ENCODE data around the gene CRYZ.

Gene CRYZ

GRCh38 chr1:74729741-74730478 lies 2.9 kb downstream of the CRYZ start:
- DNase-seq, result no peak

- DNase-seq, result no peak
Measured at GRCh38 chr1:74728736-74729135, 4.1 kb downstream of the CRYZ start.

GRCh38 chr1:74726063-74726462 lies 6.8 kb downstream of the CRYZ start:
- DNase-seq, result no peak

DNA sequence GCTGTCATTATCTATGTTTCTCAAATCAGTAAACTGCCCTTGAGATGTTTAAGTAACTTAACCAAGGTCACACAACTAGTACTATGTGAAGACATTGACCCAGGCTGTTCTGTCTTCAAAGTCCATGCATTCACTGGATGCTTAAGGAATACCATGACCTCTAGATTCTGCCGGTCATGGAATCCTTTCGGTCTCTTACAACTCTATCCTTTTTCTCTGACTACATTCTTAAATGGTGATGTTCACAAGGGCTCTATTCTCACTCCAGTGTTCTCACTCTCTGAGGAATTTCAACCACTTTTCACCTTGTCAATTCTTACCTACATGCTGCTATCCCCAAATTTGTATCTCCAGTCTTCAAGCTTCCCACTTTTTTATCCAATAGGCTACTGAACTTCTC lies 15.2 kb downstream of the CRYZ start:
- DNase-seq, result no peak

GRCh38 chr1:74716822-74717221 lies 16.0 kb downstream of the CRYZ start:
- DNase-seq, result no peak

GRCh38 chr1:74715806-74716205 lies 17.0 kb downstream of the CRYZ start:
- no peak for DNase-seq

GRCh38 chr1:74715236-74715502 lies 17.7 kb downstream of the CRYZ start:
- no peak for DNase-seq

DNA sequence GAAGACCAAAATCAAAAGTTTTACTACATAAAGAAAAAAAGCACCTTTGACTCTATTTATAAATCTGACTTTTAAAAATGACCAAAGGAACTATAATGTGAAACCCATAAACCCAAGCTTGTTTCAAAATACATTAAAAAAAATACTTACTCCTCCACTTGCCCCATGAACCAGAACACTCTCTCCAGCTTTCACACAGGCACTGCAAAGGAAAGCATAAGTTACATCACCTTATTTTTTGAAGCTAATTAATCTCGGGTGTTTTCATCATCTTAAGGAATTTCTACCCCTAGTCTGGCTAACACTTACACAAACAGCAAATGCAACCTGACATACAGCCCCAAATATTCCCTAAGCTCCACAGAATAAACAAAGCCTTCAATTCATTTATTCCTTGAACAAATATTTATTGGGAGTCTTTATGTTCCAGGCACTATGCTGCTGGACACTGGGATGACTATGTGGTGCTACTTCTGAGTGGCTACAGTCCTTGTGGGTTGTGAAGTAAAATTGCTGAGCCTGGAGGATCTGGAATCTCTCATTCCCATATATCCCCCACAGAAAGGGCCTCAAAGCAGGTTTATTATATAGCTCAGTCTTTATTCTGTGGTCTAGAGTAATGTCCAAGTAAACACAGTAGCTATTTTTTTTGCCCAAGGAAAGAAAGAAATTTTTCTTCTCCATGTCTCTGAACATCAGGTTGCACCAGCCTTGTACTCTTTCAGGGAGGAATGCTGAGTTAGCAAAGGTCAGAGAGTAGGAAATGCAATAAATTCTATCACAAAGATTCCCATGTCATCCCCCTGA lies 18.2 kb downstream of the CRYZ start:
- DNase-seq, result no peak

- DNase-seq, result no peak
Measured at GRCh38 chr1:74713849-74714248, 19.0 kb downstream of the CRYZ start.

- no peak for DNase-seq
Measured at GRCh38 chr1:74712881-74713280, 20.0 kb downstream of the CRYZ start.

DNA sequence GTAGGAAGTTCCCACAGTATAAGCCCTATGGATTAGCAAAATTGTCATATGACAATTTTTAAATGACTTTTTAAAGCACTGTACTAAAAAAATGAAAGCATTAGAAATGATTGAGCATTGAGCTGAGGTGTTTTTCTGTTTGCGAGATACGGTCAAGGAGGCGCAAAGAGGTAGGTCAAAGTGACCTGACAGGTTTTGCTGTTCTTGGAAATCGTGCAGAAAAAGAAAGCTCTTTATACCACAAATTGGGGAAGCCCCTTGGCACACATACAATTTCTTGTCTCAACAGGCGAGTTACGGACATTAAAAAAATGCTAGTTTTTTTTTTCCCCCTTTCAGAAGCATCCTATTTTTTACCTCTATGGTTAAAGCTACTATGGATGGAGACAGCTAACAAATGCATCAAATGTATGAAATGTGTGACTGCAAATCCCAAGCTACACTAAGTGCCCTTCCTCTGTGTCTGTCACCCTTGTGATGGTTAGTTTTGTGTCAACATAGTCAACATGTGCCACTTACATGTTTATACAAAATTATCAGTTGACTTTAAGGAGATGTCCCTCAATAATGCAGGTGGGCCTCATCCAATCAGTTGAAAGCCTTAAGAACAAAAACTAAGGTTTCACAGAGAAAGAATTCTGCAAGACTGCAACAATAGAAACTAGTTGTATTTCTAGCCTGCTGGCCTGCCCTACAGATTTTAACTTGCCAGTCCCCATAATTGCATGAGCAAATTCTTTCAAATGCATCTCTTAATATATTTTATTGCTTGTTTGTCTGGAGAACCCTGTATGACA lies 29.3 kb downstream of the CRYZ start:
- no peak for DNase-seq

GRCh38 chr1:74699331-74699730 lies 33.5 kb downstream of the CRYZ start:
- no peak for DNase-seq

GRCh38 chr1:74697832-74698231 lies 35.0 kb downstream of the CRYZ start:
- no peak for DNase-seq

DNA sequence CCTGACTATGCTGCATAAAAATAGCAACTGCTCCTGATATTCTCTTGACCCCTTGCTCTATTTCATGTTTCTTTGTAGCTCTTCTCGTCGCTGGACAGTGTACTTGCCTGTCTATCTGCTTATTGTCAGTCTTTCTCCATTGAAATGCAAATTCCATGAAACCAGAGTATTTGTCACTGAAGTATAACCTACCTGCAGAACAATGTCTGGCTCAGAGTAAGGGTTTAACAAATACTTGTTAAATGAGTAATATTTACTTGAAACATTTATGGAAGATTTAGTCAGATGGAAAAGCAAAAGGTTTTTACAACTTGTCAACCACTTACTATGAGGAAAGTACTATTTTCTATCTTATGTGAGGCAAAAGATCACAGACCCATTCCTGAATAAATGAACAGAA lies 39.4 kb downstream of the CRYZ start:
- DNase-seq, result no peak

DNA sequence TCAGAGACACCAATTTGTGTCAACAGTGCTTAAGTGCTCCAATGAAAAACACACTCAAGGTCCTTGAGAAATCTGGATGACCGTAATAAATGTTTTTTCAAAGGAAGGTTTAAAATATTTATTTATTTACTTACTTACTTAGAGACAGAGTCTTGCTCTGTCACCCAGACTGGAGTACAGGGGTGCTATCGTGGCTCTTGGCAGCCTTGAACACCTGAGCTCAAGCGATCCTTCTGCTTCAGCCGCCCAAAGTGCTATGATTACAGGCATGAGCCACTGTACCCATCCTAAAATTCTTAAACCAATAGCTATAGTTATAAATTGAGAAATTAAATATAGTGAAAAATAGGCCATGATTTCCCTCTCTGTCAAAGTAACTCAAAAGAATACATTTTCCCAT lies 41.9 kb downstream of the CRYZ start:
- no peak for DNase-seq

DNA sequence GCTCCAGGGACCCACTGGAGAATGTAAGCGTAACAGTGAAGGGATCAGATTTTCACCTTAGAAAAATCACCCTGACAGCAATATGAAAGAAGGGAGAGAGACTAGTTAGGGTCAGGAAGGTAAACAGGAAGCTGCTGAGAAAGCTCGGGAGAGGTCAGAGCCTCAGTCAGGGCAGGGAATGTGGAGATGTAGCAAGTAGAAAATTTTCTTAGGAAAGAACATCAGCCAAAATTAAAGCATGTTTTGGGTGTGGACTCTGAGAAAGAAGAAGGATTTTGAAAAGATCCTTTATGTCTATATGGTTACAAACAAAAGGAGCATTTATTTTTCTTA lies 42.5 kb downstream of the CRYZ start:
- DNase-seq, result no peak

DNA sequence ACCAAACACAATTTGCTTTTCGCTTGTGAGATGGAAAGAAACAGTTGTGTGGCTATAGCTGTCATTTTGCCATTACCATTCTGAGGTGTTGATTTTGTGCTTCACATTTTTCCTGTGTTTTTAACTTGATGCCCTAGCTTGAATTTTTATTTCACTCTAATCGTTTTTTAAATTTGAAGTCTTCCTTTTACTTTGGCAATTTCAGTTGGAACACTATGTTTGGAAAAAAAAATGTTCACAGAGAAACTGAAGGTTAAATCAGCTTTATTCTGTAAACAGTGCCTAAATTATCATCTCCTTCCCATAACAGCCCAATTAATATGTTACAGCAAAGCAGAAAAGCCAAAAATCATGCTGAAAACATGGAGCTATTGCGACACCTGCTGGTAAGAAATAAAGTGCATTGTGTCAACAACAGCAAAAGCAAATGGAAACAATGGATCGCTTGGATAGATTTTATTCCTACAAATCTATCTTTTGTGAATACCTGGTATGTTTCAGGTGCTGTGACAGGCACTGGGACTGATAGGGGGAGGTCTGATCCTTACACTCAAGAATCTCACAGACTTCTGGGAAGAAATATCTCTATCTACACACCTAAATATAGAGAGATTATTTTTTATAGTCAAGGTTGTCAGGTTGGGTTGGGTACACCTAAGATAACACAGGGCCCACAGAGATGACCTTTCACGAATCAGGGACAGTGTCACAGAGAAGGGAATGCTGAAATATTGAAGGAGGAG lies 43.1 kb downstream of the CRYZ start:
- peak; percentile 41 for DNase-seq

GRCh38 chr1:74686928-74687327 lies 45.9 kb downstream of the CRYZ start:
- no peak for DNase-seq

GRCh38 chr1:74684301-74684700 lies 48.5 kb downstream of the CRYZ start:
- no peak for DNase-seq

DNA sequence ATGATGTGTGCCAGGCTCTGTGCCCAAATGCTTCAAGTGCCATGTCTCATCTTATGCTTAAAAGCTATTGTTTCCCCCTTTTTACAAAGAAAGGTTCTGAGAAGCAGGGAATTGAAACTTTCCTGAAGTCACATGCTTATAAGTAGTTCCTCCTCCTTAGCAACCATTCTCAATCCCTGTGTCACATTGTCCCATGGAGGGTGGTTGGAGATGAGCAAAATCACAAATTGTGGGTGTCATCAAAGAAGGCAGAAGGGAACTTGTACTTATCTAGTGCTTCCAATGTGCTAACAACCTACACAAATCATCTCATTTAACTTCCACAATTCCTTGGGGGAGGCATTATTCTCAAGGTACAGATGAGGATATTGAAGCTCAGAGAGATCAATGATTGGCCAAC lies 49.2 kb downstream of the CRYZ start:
- DNase-seq, result no peak

- DNase-seq, result no peak
Measured at GRCh38 chr1:74681851-74682250, 51.0 kb downstream of the CRYZ start.

DNA sequence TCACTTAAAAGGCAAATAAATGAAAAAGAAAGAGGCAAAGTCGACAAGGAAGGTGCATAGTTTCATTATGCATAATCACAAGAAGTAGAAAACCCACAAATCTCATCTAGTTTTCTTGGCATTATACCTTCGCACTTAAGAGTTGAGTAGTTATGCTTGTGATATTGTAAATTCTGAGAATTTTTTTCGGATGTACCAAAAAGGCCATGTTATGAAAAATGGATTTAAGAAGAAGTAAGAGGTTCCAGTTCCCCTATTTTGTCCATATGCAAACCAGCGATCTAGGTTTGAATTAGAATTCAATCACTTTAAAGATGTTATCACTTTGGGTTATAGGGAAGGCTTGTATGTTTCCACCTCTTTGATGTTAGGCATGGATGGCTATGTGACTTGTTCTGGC lies 51.4 kb downstream of the CRYZ start:
- DNase-seq, result no peak

DNA sequence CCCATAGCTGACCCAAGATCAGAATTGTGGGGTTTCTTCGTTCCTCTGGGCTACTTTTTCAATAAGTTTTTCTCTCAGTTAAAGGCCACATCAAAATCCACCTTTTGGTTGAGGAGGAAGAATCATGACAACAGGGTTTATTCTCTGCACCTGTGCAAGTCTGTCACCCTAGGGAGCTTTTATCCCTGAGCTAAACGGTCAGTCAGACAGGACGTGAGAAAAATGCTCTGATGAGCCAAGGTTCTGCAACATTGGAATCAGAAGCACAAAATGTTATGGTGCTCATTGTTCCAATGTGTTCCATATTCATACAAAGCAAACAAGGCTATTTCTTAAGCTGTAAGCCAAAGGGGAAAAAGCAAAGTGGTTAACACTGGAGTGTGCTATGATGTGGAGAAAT lies 51.8 kb downstream of the CRYZ start:
- DNase-seq, result no peak

Measured in KG1 (cell line).